GM03348 (cell line): ENCODE data around the gene CTSK.

Experiments
- DNase-seq: peaks from one replicate; pipeline ENCODE4 v3.0.0; 2012; ENCODE audit warnings: low spot score

Gene CTSK

GRCh38 chr1:150760013-150760412 lies 48.0 kb downstream of the CTSK start:
- DNase-seq, result no peak

GRCh38 chr1:150753416-150753815 lies 54.6 kb downstream of the CTSK start:
- DNase-seq, result no peak

- DNase-seq, result no peak
Observed at GRCh38 chr1:150751443-150751842, 56.6 kb downstream of the CTSK start.

- no peak for DNase-seq
Observed at GRCh38 chr1:150749720-150750311, 58.2 kb downstream of the CTSK start.

- no peak for DNase-seq
Observed at GRCh38 chr1:150748878-150749719, 59.0 kb downstream of the CTSK start.
